ENCODE data around the gene TMC5.
"Not testable (repeated sequence)": the region's sequence is repeated elsewhere in the genome, so short reads cannot be mapped to it uniquely, and the experiment has no call there.

GRCh38 chr16:19543278-19543996 is 125.8 kb downstream of the TMC5 start:
- TF ChIP-seq CTCF (IDR thresholded peaks at IDR 0.05; ENCODE audit: poor library complexity, severe bottlenecking); EP300 (conservative IDR thresholded peaks at IDR 0.05; ENCODE audit: poor library complexity, severe bottlenecking); SMC3 (conservative IDR thresholded peaks at IDR 0.05; ENCODE audit: poor library complexity); EZH2 (IDR thresholded peaks at IDR 0.05; ENCODE audit: borderline replicate concordance, insufficient read depth, low read length, poor library complexity, severe bottlenecking); POLR2AphosphoS5 (IDR thresholded peaks at IDR 0.05): not testable (repeated sequence)
